Activated gamma-delta T cell treated with Interleukin-2 at 50 U/mL for 16 hours (primary cell): Measurements from ENCODE around the gene PTPRO.
"Not testable (repeated sequence)": the region's sequence is repeated elsewhere in the genome, so short reads cannot be mapped to it uniquely, and the experiment has no call there.

Source experiments
- DNase-seq: peaks from one replicate; pipeline ENCODE4 v3.0.0-alpha.2; 2020

Gene PTPRO

GRCh38 chr12:15613981-15614380 is 291.7 kb downstream of the PTPRO start:
- DNase-seq, result no peak

- DNase-seq, result not testable (repeated sequence)
Measured at GRCh38 chr12:15616495-15616894, 294.2 kb downstream of the PTPRO start.

- DNase-seq, result no peak
Measured at GRCh38 chr12:15620741-15621539, 298.6 kb downstream of the PTPRO start.

- DNase-seq, result no peak
Measured at GRCh38 chr12:15625075-15625474, 302.8 kb downstream of the PTPRO start.

GRCh38 chr12:15627995-15628945 is 306.0 kb downstream of the PTPRO start:
- DNase-seq, result no peak

- no peak for DNase-seq
Measured at GRCh38 chr12:15629108-15629507, 306.8 kb downstream of the PTPRO start.

- no peak for DNase-seq
Measured at GRCh38 chr12:15629761-15630160, 307.5 kb downstream of the PTPRO start.

- DNase-seq, result no peak
Measured at GRCh38 chr12:15631007-15631715, 308.9 kb downstream of the PTPRO start.

- no peak for DNase-seq
Measured at GRCh38 chr12:15632708-15633107, 310.4 kb downstream of the PTPRO start.

GRCh38 chr12:15633201-15633600 is 310.9 kb downstream of the PTPRO start:
- DNase-seq, result no peak

GRCh38 chr12:15634010-15634683 is 311.8 kb downstream of the PTPRO start:
- DNase-seq, result no peak

GRCh38 chr12:15636060-15636890 is 314.0 kb downstream of the PTPRO start:
- DNase-seq, result no peak

- no peak for DNase-seq
Measured at GRCh38 chr12:15638231-15638630, 315.9 kb downstream of the PTPRO start.

GRCh38 chr12:15644700-15645099 is 322.4 kb downstream of the PTPRO start:
- DNase-seq, result no peak

GRCh38 chr12:15646581-15646980 is 324.3 kb downstream of the PTPRO start:
- no peak for DNase-seq
